ENCODE results near the gene LRP6.

GRCh38 chr12:12094481-12094880, 172.4 kb downstream of the LRP6 start:
- TF ChIP-seq ZBTB33 (IDR thresholded peaks at IDR 0.05; ENCODE audit: extremely low read depth, insufficient replicate concordance, low read length) (no peak), CTCF (IDR thresholded peaks at IDR 0.05 in 2 of 3, conservative IDR thresholded peaks at IDR 0.05 in 1 of 3; ENCODE audit: borderline replicate concordance in 1 of 3, insufficient read depth in 1 of 3, low read depth in 2 of 3, low read length in 2 of 3) (no peak)

All from HCT116 (cell line).